DOHH2 (cell line): ENCODE results near the gene ERC2.
"Not testable (repeated sequence)": the region's sequence is repeated elsewhere in the genome, so short reads cannot be mapped to it uniquely, and the experiment has no call there.

ENCODE experiments used
- H3F3A ChIP-seq: fragments of 200-600 bp; sonication (generic), shearing (Covaris generic); 2 replicates; pipeline ENCODE4 v1.6.0; 2016; ENCODE audit warnings: antibody characterized with exemption, mild to moderate bottlenecking; ENCODE audit not compliant: control insufficient read depth, insufficient read depth
- H3K27ac ChIP-seq: fragments of 200-600 bp; sonication (generic); 2 replicates; pipeline ENCODE4 v1.5.1; 2014; ENCODE audit warnings: low read depth, mild to moderate bottlenecking, low read length, moderate library complexity
- H3K27me3 ChIP-seq: fragments of 200-600 bp; sonication (generic); 2 replicates; pipeline ENCODE4 v1.6.1; 2014; ENCODE audit warnings: mild to moderate bottlenecking, low read length, mixed read lengths; ENCODE audit not compliant: control insufficient read depth
- H3K36me3 ChIP-seq: fragments of 200-600 bp; sonication (generic); 2 replicates; pipeline ENCODE4 v1.6.1; 2014; ENCODE audit warnings: mild to moderate bottlenecking, low read length, moderate library complexity, mixed read lengths; ENCODE audit not compliant: control insufficient read depth
- H3K4me1 ChIP-seq: fragments of 200-600 bp; sonication (generic); 2 replicates; pipeline ENCODE4 v1.6.1; 2014; ENCODE audit warnings: mild to moderate bottlenecking, low read length, mixed read lengths; ENCODE audit not compliant: control insufficient read depth
- H3K4me2 ChIP-seq: fragments of 200-600 bp; sonication (generic); 2 replicates; pipeline ENCODE4 v1.6.0; 2014; ENCODE audit warnings: mild to moderate bottlenecking, low read length, moderate library complexity
- H3K4me3 ChIP-seq: fragments of 200-600 bp; sonication (generic); 2 replicates; pipeline ENCODE4 v1.5.1; 2014; ENCODE audit warnings: mild to moderate bottlenecking, low read length, mixed read lengths
- H3K79me2 ChIP-seq: fragments of 200-600 bp; sonication (generic); 2 replicates; pipeline ENCODE4 v1.6.1; 2014; ENCODE audit warnings: mild to moderate bottlenecking, low read length, mixed read lengths; ENCODE audit not compliant: control insufficient read depth
- H3K9me2 ChIP-seq: fragments of 200-600 bp; sonication (generic); replicated peaks from 2 replicates; pipeline ENCODE4 v1.6.1; 2014; ENCODE audit warnings: mild to moderate bottlenecking, low read length, mixed read lengths; ENCODE audit not compliant: control insufficient read depth
- H3K9me3 ChIP-seq: fragments of 200-600 bp; sonication (generic); 2 replicates; pipeline ENCODE4 v1.6.1; 2014; ENCODE audit warnings: antibody characterized with exemption, low read length, mixed read lengths; ENCODE audit not compliant: control insufficient read depth, insufficient read depth
- H4K20me1 ChIP-seq: fragments of 200-600 bp; sonication (generic); 2 replicates; pipeline ENCODE4 v1.6.0; 2014; ENCODE audit warnings: low read depth, mild to moderate bottlenecking, antibody characterized with exemption, low read length, moderate library complexity; ENCODE audit not compliant: control insufficient read depth, insufficient read depth
- CTCF ChIP-seq: fragments of 200-600 bp; sonication (generic); IDR thresholded peaks from one replicate; pipeline ENCODE4 v1.5.1; 2014; ENCODE audit warnings: antibody characterized with exemption, mild to moderate bottlenecking, low read depth, low read length; ENCODE audit not compliant: poor library complexity, severe bottlenecking
- EZH2phosphoT487 ChIP-seq: fragments of 200-600 bp; sonication (generic); IDR thresholded peaks from 2 replicates; pipeline ENCODE4 v1.6.1; 2017; ENCODE audit warnings: borderline replicate concordance, mild to moderate bottlenecking, antibody characterized with exemption, low read length, moderate library complexity, mixed read lengths

The ERC2 gene

GRCh38 chr3:55852326-55852725 lies 615.9 kb downstream of the ERC2 start:
- Histone ChIP-seq H3K27ac (no peak overlapping the region), H3K36me3 (no peaks in the 10 kb centered on the region), H3K9me2 (no peaks in the 10 kb centered on the region), H3K4me3 (no peak overlapping the region), H3K4me1 (no peaks in the 10 kb centered on the region), H3K9me3 (no peaks in the 10 kb centered on the region), H4K20me1 (no peaks in the 10 kb centered on the region), H3F3A (no peaks in the 10 kb centered on the region), H3K27me3 (no peaks in the 10 kb centered on the region), H3K79me2 (no peaks in the 10 kb centered on the region), H3K4me2 (no peak overlapping the region)
- TF ChIP-seq EZH2phosphoT487 (no peak), CTCF (no peak)

DNA sequence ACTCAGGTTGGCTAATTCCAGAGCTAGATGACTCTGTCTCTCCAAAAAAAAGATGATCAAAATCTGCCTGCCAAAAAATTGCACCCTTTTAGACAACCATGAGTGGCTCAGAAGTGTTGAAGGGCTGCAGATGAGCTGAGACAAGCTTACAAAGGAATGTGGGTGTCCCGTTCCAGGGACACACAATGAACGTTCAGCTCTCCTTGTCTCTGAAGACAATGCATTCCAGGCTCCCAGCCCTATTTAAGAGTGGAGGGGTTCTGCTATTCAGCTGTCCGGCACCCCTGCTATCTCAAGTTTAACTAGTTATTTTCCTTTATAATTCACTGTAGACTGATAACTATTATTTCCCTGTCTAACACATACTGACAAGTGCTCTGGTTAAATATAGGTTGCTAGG lies 626.1 kb downstream of the ERC2 start:
- no peaks in the 10 kb centered on the region for H3K79me2 ChIP-seq
- no peaks in the 10 kb centered on the region for H3F3A ChIP-seq
- H3K4me1 ChIP-seq = no peaks in the 10 kb centered on the region
- no peaks in the 10 kb centered on the region for H3K36me3 ChIP-seq
- H3K27ac ChIP-seq = no peak overlapping the region
- H3K9me2 ChIP-seq = no peaks in the 10 kb centered on the region
- no peak overlapping the region for H3K4me3 ChIP-seq
- no peaks in the 10 kb centered on the region for H4K20me1 ChIP-seq
- no peaks in the 10 kb centered on the region for H3K27me3 ChIP-seq
- no peaks in the 10 kb centered on the region for H3K9me3 ChIP-seq
- TF ChIP-seq EZH2phosphoT487 = no peak
- TF ChIP-seq CTCF = no peak
- no peak overlapping the region for H3K4me2 ChIP-seq

- not testable (repeated sequence) for H3K4me2 ChIP-seq
Observed at GRCh38 chr3:55831876-55832275, 636.4 kb downstream of the ERC2 start.

GRCh38 chr3:55828712-55829111 lies 639.6 kb downstream of the ERC2 start:
- Histone ChIP-seq H3K9me3 (no peaks in the 10 kb centered on the region), H3K27me3 (no peaks in the 10 kb centered on the region), H3K36me3 (no peaks in the 10 kb centered on the region), H3K79me2 (no peaks in the 10 kb centered on the region), H3K4me2 (no peak overlapping the region), H3K4me1 (no peaks in the 10 kb centered on the region), H4K20me1 (no peaks in the 10 kb centered on the region), H3K9me2 (no peaks in the 10 kb centered on the region), H3K4me3 (no peak overlapping the region), H3K27ac (no peak overlapping the region), H3F3A (no peaks in the 10 kb centered on the region)
- TF ChIP-seq CTCF (no peak), EZH2phosphoT487 (no peak)

More at GRCh38 chr3:55831876-55832275, 636.4 kb downstream of the ERC2 start:
- not testable (repeated sequence) for H3F3A ChIP-seq, H3K4me1 ChIP-seq, H3K27me3 ChIP-seq, H3K9me3 ChIP-seq, H3K79me2 ChIP-seq, H3K36me3 ChIP-seq, H4K20me1 ChIP-seq, H3K9me2 ChIP-seq, H3K27ac ChIP-seq, H3K4me3 ChIP-seq
